Measurements from ENCODE around the gene HYAL1.

Gene HYAL1

DNA sequence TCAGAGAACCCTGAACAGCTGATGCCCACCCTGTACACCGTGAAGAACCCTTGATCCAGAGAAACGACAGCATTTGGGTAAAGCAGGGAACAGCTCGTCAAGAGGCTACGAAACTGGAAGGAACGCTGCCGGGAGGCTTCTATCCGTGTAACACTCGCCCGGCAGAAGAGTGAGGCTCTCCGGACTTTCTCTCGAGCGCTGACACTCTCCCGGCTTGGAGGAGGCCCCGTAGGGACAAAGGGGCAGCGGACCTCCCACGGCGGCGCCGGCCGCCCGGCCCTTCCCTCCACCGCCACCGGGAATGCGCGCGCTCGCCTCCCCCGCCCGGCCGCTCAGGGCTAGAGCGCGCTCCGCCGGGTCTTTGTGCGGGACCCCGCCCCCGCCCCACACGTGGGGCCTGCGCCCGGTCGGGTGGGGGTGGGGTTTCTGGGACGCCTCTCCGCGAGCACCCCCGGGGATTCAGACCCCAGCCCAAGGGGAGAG, 17.5 kb upstream of the HYAL1 start:
- peak overlapping the region; percentile 56 for H2BK120ac ChIP-seq (ENCODE audit: insufficient read depth, low read length, poor library complexity)
- peak overlapping the region; percentile 43 for H3K4ac ChIP-seq (ENCODE audit: low read depth, low read length)
- no CpG with 5 or more reads among the region's 45 CpGs for WGBS (ENCODE audit: extremely low coverage, insufficient coverage, insufficient read length)
- H3K9ac ChIP-seq (ENCODE audit: low read length) = peak overlapping the region; percentile 93
- peak overlapping the region; percentile 88 for H3K4me3 ChIP-seq (ENCODE audit: low read depth, low read length)
- peak overlapping the region; percentile 88 for H4K8ac ChIP-seq (ENCODE audit: low read depth, low read length)
- peak overlapping the region; percentile 88 for H4K12ac ChIP-seq (ENCODE audit: low read depth, low read length)
- H3K27ac ChIP-seq (ENCODE audit: low read depth, low read length) = peak overlapping the region; percentile 93
- peak overlapping the region; percentile 99 for H4K91ac ChIP-seq (ENCODE audit: low read depth, low read length)
- no peaks in the 10 kb centered on the region for H3K27me3 ChIP-seq (ENCODE audit: insufficient read depth, low read length)
- H3K36me3 ChIP-seq (ENCODE audit: control insufficient read depth in 1 of 2, insufficient read depth in 2 of 2, low read length in 2 of 2) = peaks cover 34 to 38% of the 10 kb centered on the region in 2 experiments
- peaks cover 15% of the 10 kb centered on the region for H3K79me2 ChIP-seq (ENCODE audit: control insufficient read depth, insufficient read depth, low read length, poor library complexity)
- peak overlapping the region; percentile 93 for H3K18ac ChIP-seq (ENCODE audit: low read length)
- peak overlapping the region; percentile 66 for H2AFZ ChIP-seq (ENCODE audit: insufficient read depth, low read length, poor library complexity)
- peaks cover 16% of the 10 kb centered on the region for H3K79me1 ChIP-seq (ENCODE audit: low read length)
- peak; percentile 41 to 63 for DNase-seq
- H2BK12ac ChIP-seq (ENCODE audit: low read length) = no peak overlapping the region
- H3K9me3 ChIP-seq (ENCODE audit: insufficient read depth, low read depth, low read length) = peaks cover 1% of the 10 kb centered on the region
- no peak overlapping the region for H3K23ac ChIP-seq (ENCODE audit: low read length)
- peak overlapping the region; percentile 40 for H2AK5ac ChIP-seq (ENCODE audit: low read length)
- H3K4me1 ChIP-seq (ENCODE audit: control insufficient read depth in 1 of 2, insufficient read depth in 2 of 2, low read length in 2 of 2) = peaks cover 38 to 42% of the 10 kb centered on the region in 2 experiments
- H3K4me2 ChIP-seq (ENCODE audit: low read length) = peak overlapping the region; percentile 75
- peak overlapping the region; percentile 88 for H3K14ac ChIP-seq (ENCODE audit: low read length)
- H2BK5ac ChIP-seq (ENCODE audit: low read depth, low read length, poor library complexity) = peak overlapping the region; percentile 99

DNA sequence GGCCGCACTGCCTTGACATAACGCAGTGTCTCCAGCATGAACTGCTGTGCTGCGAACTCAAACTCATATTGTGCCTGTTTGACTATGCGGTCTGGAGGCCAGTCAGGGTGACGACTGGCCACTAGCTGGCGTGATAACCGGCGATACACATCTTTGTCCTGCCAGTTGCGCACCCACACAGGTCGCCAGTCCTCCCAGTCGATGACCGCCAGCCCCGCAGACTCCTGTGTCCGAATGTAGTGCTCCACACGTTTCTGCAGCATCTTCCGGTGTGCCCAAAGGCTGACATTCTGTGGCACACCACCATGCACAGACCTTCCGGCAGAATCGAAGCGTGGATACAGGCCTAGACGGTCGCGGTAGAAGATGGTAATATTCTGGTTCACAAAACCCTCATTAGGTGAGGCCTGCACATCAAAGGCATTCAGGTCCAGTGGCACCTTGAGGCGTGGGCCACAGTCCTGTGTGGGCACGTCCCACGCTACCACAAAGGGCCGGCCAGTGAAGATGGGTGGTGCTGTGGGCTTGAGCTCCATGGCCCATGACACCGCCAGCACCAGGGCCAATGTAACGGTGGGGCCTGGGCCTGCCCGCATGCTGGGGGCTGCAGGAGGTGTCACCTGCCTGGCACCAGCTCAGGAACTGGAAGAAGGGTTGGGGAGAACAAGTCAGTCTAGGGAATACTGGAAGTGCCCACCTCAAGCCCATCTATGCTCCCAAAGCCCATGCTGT, 16.7 kb upstream of the HYAL1 start:
- peaks cover 32% of the 10 kb centered on the region in 2 experiments for H3K36me3 ChIP-seq (ENCODE audit: control insufficient read depth in 1 of 2, insufficient read depth in 2 of 2, low read length in 2 of 2)
- no peak overlapping the region for H2BK120ac ChIP-seq (ENCODE audit: insufficient read depth, low read length, poor library complexity)
- H4K91ac ChIP-seq (ENCODE audit: low read depth, low read length) = peak overlapping the region; percentile 81
- no peaks in the 10 kb centered on the region for H3K27me3 ChIP-seq (ENCODE audit: insufficient read depth, low read length)
- H2AFZ ChIP-seq (ENCODE audit: insufficient read depth, low read length, poor library complexity) = no peak overlapping the region
- peak overlapping the region; percentile 43 for H3K4ac ChIP-seq (ENCODE audit: low read depth, low read length)
- no peak overlapping the region for H2BK5ac ChIP-seq (ENCODE audit: low read depth, low read length, poor library complexity)
- no peak overlapping the region for H3K27ac ChIP-seq (ENCODE audit: low read depth, low read length)
- H3K79me2 ChIP-seq (ENCODE audit: control insufficient read depth, insufficient read depth, low read length, poor library complexity) = peaks cover 15% of the 10 kb centered on the region
- no CpG with 5 or more reads among the region's 29 CpGs for WGBS (ENCODE audit: extremely low coverage, insufficient coverage, insufficient read length)
- no peak overlapping the region for H2BK12ac ChIP-seq (ENCODE audit: low read length)
- DNase-seq = no peak
- no peak overlapping the region for H3K23ac ChIP-seq (ENCODE audit: low read length)
- peak overlapping the region; percentile 75 for H3K4me2 ChIP-seq (ENCODE audit: low read length)
- H2AK5ac ChIP-seq (ENCODE audit: low read length) = peak overlapping the region; percentile 3
- H3K14ac ChIP-seq (ENCODE audit: low read length) = peak overlapping the region; percentile 88
- H3K9me3 ChIP-seq (ENCODE audit: insufficient read depth, low read depth, low read length) = peaks cover under 1% of the 10 kb centered on the region
- peak overlapping the region; percentile 0 for H4K12ac ChIP-seq (ENCODE audit: low read depth, low read length)
- peak overlapping the region; percentile 0 for H3K18ac ChIP-seq (ENCODE audit: low read length)
- H3K4me1 ChIP-seq (ENCODE audit: control insufficient read depth in 1 of 2, insufficient read depth in 2 of 2, low read length in 2 of 2) = peaks cover 40 to 42% of the 10 kb centered on the region in 2 experiments
- H4K8ac ChIP-seq (ENCODE audit: low read depth, low read length) = no peak overlapping the region
- peaks cover 16% of the 10 kb centered on the region for H3K79me1 ChIP-seq (ENCODE audit: low read length)
- peak overlapping the region; percentile 88 for H3K4me3 ChIP-seq (ENCODE audit: low read depth, low read length)
- peak overlapping the region; percentile 73 for H3K9ac ChIP-seq (ENCODE audit: low read length)

DNA sequence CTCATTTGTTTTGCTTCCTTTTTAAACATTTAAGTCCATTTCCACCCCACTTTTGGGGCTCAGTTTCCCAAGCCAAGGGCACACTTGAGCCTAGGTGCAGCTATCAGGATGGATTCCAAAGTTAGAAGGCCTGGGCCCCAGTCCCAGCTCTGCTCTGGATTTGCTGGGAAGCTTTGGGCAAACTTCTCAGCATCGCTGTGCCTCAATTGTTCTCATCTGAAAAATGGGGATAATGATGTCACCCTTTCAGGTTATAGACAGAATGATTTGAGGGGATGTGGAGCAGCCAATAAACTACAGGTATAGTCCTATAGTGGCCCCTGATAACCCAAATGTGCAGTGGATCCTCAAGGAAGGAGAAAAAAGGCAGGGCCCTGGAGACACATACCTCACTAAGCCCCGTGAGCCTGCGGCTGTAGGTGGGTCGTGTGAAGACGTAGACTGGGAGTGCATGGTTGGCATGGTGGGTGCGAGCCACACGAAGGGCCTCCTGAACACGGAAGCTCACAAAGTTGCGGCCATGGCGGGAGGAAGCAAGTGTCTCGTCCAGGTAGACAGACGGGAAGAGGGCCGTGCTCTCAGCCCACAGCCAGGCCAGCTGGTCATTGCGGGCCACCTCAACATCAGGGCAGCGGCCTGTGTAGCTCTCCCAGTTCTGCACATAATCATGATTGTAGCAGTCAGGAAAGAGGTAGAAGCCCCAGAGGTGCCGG, 16.0 kb upstream of the HYAL1 start:
- Histone ChIP-seq H2AFZ (ENCODE audit: insufficient read depth, low read length, poor library complexity) (no peak overlapping the region), H3K23ac (ENCODE audit: low read length) (no peak overlapping the region), H3K27ac (ENCODE audit: low read depth, low read length) (no peak overlapping the region), H3K4me2 (ENCODE audit: low read length) (no peak overlapping the region), H4K12ac (ENCODE audit: low read depth, low read length) (no peak overlapping the region), H2AK5ac (ENCODE audit: low read length) (no peak overlapping the region), H3K4me1 (ENCODE audit: control insufficient read depth in 1 of 2, insufficient read depth in 2 of 2, low read length in 2 of 2) (peaks cover 40 to 42% of the 10 kb centered on the region in 2 experiments), H3K9ac (ENCODE audit: low read length) (no peak overlapping the region), H3K27me3 (ENCODE audit: insufficient read depth, low read length) (no peaks in the 10 kb centered on the region), H3K79me1 (ENCODE audit: low read length) (peaks cover 16% of the 10 kb centered on the region), H2BK120ac (ENCODE audit: insufficient read depth, low read length, poor library complexity) (no peak overlapping the region), H3K18ac (ENCODE audit: low read length) (no peak overlapping the region), H3K4me3 (ENCODE audit: low read depth, low read length) (no peak overlapping the region), H3K9me3 (ENCODE audit: insufficient read depth, low read depth, low read length) (peaks cover 2% of the 10 kb centered on the region), H3K79me2 (ENCODE audit: control insufficient read depth, insufficient read depth, low read length, poor library complexity) (peaks cover 15% of the 10 kb centered on the region), H3K14ac (ENCODE audit: low read length) (no peak overlapping the region), H4K8ac (ENCODE audit: low read depth, low read length) (no peak overlapping the region), H3K36me3 (ENCODE audit: control insufficient read depth in 1 of 2, insufficient read depth in 2 of 2, low read length in 2 of 2) (peaks cover 32% of the 10 kb centered on the region in 2 experiments), H3K4ac (ENCODE audit: low read depth, low read length) (no peak overlapping the region), H2BK5ac (ENCODE audit: low read depth, low read length, poor library complexity) (no peak overlapping the region), H2BK12ac (ENCODE audit: low read length) (no peak overlapping the region), H4K91ac (ENCODE audit: low read depth, low read length) (no peak overlapping the region)
- no CpG with 5 or more reads among the region's 16 CpGs for WGBS (ENCODE audit: extremely low coverage, insufficient coverage, insufficient read length)
- DNase-seq = no peak

DNA sequence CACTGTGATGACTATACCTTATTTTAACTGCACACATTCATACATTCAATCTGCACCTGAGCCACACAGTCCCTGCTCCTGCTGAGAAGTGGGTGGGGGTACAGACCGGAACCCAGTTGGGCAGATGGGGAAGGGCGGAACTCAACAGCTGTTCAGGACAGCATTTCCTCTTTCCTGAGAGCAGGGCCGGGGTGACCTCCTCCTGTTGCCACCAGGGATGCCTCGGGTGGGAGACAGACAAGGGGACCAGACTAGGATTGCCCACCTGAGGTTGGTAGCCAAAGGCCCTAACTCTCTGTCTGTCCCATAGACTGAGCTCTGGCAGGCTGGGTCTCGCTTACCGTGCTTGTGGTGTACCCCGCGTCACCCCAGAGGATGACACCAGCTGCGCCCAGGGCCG, 15.2 kb upstream of the HYAL1 start:
- H4K91ac ChIP-seq (ENCODE audit: low read depth, low read length) = no peak overlapping the region
- H3K9me3 ChIP-seq (ENCODE audit: insufficient read depth, low read depth, low read length) = peaks cover 2% of the 10 kb centered on the region
- no peak overlapping the region for H3K27ac ChIP-seq (ENCODE audit: low read depth, low read length)
- H2BK12ac ChIP-seq (ENCODE audit: low read length) = no peak overlapping the region
- H3K4me1 ChIP-seq (ENCODE audit: control insufficient read depth in 1 of 2, insufficient read depth in 2 of 2, low read length in 2 of 2) = peaks cover 40 to 42% of the 10 kb centered on the region in 2 experiments
- H3K36me3 ChIP-seq (ENCODE audit: control insufficient read depth in 1 of 2, insufficient read depth in 2 of 2, low read length in 2 of 2) = peaks cover 29% of the 10 kb centered on the region in 2 experiments
- no peak overlapping the region for H2AFZ ChIP-seq (ENCODE audit: insufficient read depth, low read length, poor library complexity)
- no peak overlapping the region for H2BK120ac ChIP-seq (ENCODE audit: insufficient read depth, low read length, poor library complexity)
- H2BK5ac ChIP-seq (ENCODE audit: low read depth, low read length, poor library complexity) = no peak overlapping the region
- H2AK5ac ChIP-seq (ENCODE audit: low read length) = no peak overlapping the region
- no peak overlapping the region for H3K4me2 ChIP-seq (ENCODE audit: low read length)
- H3K18ac ChIP-seq (ENCODE audit: low read length) = no peak overlapping the region
- no peak overlapping the region for H3K4me3 ChIP-seq (ENCODE audit: low read depth, low read length)
- no peak overlapping the region for H3K9ac ChIP-seq (ENCODE audit: low read length)
- H3K27me3 ChIP-seq (ENCODE audit: insufficient read depth, low read length) = no peaks in the 10 kb centered on the region
- no peak overlapping the region for H4K12ac ChIP-seq (ENCODE audit: low read depth, low read length)
- H3K23ac ChIP-seq (ENCODE audit: low read length) = no peak overlapping the region
- peaks cover 16% of the 10 kb centered on the region for H3K79me1 ChIP-seq (ENCODE audit: low read length)
- no peak overlapping the region for H3K4ac ChIP-seq (ENCODE audit: low read depth, low read length)
- H3K79me2 ChIP-seq (ENCODE audit: control insufficient read depth, insufficient read depth, low read length, poor library complexity) = peaks cover 15% of the 10 kb centered on the region
- DNase-seq = no peak
- H3K14ac ChIP-seq (ENCODE audit: low read length) = no peak overlapping the region
- no peak overlapping the region for H4K8ac ChIP-seq (ENCODE audit: low read depth, low read length)
- no CpG with 5 or more reads among the region's 10 CpGs for WGBS (ENCODE audit: extremely low coverage, insufficient coverage, insufficient read length)

All from trophoblast cell (in vitro differentiated cells and primary cell).